ENCODE results near the gene ZNRF3. TPM values are rescaled to one million over a fixed set of nuclear protein-coding genes. Genes with fewer than 3 reads are reported as not detected.
"Not testable (repeated sequence)": the region's sequence is repeated elsewhere in the genome, so short reads cannot be mapped to it uniquely, and the experiment has no call there.

ZNRF3 gene
- polyA plus RNA-seq, 12 donors = 7.3 to 15.6 (median 10.5) TPM; not detected in 1

DNA sequence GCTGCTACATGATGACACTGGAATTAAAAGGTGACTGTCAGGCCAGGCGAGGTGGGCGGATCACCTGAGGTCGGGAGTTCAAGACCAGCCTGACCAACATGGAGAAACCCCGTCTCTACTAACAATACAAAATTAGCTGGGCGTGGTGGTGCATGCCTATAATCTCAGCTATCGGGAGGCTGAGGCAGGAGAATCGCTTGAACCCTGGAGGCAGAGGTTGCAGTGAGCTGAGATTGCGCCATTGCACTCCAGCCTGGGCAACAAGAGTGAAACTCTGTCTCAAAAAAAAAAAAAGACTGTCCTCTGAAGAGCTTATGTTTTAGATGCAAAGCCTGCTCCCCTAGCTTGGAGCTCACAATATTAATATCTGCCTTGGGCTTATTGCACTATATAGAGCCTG is 122.4 kb downstream of the ZNRF3 start:
- not testable (repeated sequence) for DNase-seq

GRCh38 chr22:29006346-29006745 is 123.0 kb downstream of the ZNRF3 start:
- no peak for DNase-seq

DNA sequence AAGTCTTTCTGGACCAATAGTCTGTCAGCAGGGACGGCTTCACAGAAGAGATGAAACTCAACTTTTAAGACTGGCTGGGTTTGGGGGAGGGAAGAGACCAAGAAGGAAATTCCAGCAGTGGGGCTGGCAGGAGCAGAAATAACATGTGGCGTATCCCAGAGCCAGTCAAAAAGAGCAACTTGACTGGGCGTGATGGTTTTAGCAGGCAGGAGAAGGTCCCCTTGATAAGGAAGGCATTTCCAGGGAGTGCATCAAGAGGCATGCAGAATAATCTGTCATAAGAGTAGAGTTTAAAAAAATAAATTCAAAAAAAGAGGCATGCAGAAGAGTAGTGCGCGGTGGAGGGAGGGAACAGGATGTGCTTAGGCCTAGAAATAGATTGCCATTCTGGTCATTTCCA is 125.8 kb downstream of the ZNRF3 start:
- no peak for DNase-seq

DNA sequence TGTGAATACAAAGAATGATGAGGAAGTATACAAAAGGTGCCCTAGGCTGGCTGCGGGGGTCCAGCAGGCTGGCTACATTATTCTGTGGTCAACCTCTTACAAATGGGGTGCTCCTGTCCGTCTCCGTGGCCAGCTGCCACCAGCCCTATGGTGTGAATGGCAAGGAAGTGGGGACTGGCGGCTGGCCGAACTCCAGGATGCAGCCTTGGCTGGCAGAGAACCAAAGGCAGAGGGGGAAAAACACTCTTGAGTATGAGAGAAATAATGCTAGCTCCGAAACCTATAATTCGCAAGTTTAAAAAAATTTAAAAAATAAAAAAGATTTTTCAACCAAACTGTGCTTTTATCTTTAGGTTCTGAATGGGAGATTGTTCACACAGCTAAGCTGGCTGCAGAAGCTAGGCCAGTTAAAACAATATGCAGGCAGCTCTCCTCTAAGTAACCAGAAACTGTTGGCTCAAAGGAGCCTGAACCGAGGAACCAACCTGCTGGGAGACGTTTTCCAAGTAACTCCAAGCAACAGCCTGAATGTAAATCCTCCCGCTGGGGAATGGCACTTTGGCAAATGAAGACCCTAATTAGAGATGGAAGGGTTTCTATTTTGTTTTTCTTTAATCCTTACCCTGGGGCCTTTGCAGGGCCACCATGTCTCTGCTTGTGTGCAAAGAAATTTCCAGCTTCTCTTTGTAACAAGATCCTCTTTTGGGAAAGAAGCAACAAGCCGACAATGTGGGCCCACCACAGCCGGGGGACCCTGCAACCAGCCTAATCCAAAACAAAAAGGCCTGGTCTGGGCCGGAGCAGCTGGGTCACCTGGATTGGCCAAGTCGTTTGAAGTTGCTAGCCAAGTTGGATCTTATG is 128.1 kb downstream of the ZNRF3 start:
- no peak for DNase-seq

- no peak for DNase-seq
These were observed 128.7 kb downstream of the ZNRF3 start for GRCh38 chr22:29012101-29012433.

GRCh38 chr22:29012952-29013351 is 129.6 kb downstream of the ZNRF3 start:
- DNase-seq = no peak

DNA sequence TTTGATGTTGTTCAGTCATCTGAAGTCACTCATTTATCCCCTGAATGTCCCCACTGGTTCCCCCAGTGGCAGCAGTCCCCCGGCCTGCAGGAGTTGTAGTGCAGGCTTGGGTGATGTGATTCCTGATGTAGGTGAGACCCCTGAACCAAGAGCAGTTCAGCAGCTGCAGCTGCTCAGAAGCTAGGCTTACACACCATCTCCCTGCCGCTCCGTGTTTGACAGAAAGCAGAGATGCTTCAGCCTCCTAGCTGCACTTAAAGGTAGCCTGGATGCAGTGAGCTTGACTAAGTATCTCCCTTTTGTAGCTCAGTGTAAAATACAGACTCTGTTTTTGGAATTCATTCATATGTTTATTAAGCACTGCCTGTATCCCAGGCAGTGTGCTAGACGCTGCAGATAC is 130.9 kb downstream of the ZNRF3 start:
- no peak for DNase-seq

DNA sequence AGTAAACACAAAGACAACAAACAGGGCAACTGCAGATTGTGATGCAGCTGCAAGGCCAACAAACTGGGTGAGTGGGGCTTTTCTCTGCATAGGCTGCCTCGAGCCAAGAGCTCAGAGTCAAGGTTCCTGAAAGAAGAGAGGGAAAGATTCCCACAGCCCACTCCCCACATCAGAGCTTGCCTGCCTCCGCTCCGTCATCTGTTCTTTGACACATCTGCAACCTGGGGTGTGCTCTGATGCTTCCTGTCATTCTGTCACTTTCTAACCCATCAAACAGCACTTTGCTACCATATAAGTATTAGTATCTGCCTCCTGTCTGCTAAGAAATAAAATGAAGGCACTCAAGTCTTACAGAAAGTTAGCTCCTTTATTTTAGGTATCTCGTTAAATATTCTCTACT is 131.4 kb downstream of the ZNRF3 start:
- DNase-seq = no peak

GRCh38 chr22:29016067-29016938 is 132.9 kb downstream of the ZNRF3 start:
- no peak for DNase-seq

- DNase-seq = no peak
These were observed 135.2 kb downstream of the ZNRF3 start for GRCh38 chr22:29018293-29019189.

GRCh38 chr22:29022101-29022817 is 138.9 kb downstream of the ZNRF3 start:
- no peak for DNase-seq

- DNase-seq = no peak
These were observed 139.9 kb downstream of the ZNRF3 start for GRCh38 chr22:29023172-29023796.

DNA sequence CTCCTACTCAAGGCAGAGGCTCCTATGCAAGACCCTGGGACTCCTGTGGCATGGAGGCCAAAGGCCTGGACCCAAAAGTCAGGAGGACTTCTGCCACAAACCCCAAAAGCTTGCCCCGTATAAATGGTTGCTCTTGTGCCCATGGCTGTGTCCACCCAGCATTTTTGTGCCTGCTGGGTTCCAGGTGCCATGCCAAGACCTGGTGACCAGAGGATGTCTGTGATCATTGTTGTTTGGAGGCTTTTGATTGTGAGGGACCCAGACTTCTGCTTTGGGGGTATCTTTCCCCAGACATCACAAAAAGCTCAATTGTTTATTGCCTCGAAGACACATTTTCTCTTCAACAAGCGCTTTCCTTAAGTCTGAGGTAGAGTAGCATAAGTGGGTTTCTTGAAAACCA is 143.2 kb downstream of the ZNRF3 start:
- no peak for DNase-seq

DNA sequence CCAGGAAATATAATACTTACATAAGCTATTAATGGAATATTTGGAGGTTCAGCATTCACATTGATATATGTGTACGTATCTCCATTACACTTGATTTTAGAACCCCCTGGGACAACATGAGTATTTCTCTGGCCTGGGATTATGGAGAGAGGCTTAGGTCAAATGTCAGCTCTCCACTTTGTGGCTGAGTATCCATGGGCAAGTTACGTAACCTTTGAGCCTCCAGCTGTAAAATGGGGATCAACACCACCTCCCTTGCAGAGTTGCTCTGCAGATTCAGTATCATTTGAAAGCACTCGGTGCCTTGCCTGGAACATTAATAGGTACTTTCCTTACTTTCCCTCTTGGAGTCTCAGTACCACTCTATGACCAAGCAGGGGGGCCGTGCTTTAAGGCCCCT is 145.1 kb downstream of the ZNRF3 start:
- DNase-seq = no peak

DNA sequence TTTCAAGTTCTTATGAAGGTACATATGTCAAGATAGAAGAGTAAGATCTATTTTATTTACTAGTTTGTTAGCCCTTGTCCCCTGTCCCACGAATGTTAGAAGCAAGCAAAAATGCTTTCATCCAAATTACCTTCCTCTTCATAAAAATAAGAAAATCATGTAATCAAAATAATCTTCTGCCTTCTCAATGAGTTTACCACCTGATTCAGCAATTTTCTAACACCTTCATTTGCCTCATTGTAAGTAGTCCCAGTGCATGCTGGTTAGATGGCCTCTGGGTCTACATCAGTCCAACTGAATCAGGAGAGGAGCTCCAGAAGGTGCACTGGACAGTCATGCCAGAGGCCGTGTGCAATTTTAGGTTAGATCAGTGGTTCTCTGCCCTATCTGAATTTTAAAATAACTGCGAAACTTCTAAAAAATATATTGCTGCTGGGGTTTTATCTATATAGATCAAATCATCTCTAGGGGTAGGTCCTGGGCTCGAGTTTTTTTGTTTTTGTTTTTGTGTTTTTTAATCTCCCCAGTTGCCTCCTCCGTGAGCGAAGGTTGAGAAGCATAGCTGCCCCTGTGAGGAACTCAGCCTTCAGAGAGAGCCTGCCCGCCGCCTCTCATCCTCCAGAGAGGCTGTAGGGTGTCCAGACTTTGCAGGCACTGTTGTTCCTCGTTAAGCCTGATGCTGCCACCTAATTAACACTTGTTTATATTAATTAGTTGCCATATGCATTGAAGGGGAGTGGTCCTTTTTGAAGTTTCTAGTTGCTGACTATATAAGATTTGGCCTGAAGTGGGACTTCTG is 146.0 kb downstream of the ZNRF3 start:
- no peak for DNase-seq

- DNase-seq = no peak
These were observed 146.7 kb downstream of the ZNRF3 start for GRCh38 chr22:29030016-29030617.

DNA sequence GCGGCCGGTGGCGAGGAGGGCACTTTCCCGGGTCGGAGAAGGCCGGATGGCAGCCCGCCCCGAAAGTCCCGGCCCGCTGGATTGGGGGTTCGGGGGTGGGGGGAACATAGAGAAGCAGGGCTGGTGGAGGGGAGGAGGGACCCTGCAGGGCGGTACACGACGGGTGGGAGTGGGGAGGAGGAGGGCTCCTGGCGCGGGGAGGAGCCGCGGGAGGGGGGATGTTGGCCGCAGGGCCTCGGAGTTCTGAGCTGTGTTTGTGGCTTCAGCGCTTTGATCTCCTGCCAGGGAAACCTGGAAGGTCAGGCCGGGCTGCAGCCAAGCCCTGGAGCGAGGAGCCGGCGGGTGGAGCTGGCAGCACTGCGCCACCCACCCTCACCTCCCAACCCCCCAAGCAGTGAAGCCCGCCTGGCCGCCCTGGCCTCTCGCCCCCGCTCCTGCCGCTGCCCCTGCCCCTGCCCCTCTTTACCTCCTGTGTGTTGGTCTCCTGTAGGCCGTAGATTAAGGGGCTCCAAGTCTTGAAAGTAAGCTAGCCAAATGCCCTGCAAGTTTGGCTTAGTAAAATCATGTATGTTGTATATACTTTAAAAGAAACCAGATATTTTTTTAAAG is 147.3 kb downstream of the ZNRF3 start:
- no peak for DNase-seq

GRCh38 chr22:29031227-29032011 is 148.0 kb downstream of the ZNRF3 start:
- peak; percentile 54 for DNase-seq

Data from muscle of arm (tissue), 12 donors.